SK-MEL-5 (cell line): ENCODE measurements around the gene PPP1R14B. TPM values are rescaled to one million over a fixed set of nuclear protein-coding genes. Genes with fewer than 3 reads are reported as not detected.

Experiments used
- DNase-seq: peaks from one replicate; pipeline ENCODE4 v3.0.0-alpha.2; 2016; ENCODE audit warnings: low read depth, low spot score
- in situ Hi-C: cut with HindIII; loops from 2 replicates; pipeline ENCODE4 v1.10.0; 2016; ENCODE audit warnings: low sequenced_read_pairs, high pct_unique_total_duplicates, low pct_unique_long_range_greater_than_20kb
- small RNA-seq, 2 experiments: library from RNA; depleted of rRNA; stranded (forward); fragments of <200 nt; gene quantifications; one replicate each; pipeline ENCODE3, GENCODE V24; 2014
- total RNA-seq: library from RNA; depleted of rRNA; stranded (reverse); fragments of >200 nt; shearing (Covaris generic); gene quantifications from 2 replicates; pipeline ENCODE4 v1.2.3, GENCODE V29; 2014; rRNA removed

Gene PPP1R14B
- total RNA-seq, 1 experiment from 2014 or later, result 162 TPM

GRCh38 chr11:64208796-64209562 is 37.8 kb downstream of the PPP1R14B start:
- in situ Hi-C loops, result no loop called here
- no peak for DNase-seq

DNA sequence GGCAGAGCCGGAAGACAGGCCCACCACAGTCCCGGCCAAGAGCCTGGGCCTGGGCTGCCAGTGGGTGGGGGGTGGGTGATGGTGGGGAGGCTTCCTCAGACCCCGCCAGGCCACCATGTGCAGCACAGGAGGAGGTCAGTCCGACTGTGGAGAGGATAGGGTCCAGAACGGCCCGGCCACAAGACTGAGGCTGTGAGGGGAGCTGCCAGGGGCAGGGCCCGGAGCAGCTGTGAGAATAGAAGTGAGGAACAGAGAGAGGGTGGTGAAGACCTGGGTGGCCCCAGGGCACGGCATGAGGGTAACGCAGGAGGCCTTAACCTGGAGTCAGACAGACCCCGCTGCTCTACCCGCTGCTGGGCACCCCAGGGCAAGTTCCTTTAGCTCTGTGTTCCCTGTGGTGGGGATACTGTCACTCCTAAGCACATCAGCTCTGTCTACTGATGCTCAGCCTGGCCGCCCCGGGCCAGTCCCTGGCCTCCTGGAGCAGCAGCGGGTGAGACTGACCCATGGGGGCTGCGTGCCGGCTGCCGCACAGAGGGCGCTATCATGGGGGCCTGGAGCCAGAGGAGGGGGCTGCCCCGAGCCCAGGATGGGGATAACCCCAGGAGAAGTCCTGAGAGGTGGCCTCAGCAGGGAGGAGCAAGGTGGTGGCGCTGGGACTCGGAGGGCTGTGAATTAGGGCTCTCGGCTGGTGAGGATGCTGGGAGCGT is 38.5 kb downstream of the PPP1R14B start:
- DNase-seq, result no peak
- in situ Hi-C loops, result no loop called here

DNA sequence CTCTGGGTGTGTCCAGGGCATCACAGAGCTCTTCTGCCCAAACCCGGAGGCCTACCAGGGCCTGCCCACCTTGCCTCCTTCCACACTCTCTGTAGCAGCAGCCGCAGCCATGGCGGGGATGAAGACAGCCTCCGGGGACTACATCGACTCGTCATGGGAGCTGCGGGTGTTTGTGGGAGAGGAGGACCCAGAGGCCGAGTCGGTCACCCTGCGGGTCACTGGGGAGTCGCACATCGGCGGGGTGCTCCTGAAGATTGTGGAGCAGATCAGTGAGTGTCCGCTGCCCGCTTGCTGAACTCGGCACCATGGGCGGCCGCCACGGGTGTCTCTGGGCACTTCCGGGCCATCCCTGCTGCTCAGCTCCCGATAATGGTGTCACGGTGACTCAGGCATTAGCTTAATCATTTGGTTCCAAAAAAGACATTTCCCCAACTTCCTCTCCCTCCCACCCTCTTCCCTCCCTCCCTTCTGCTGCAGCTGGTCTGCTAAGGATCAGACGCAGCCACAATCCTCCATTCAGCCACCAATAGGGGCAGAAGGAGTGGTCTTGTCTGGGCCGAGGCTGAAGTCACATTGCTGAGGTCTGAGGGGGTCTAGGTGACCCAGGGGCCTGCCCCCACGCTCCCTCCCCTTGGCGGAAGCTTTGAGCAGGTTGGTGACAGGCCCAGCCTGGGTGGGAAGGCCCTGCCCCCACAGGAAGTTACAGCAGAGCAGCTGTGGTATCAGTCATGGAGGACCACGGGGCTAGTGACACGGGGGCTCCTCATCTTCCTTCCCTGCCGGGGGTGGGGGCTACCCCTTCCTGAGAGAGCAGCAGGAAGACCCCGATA is 39.3 kb downstream of the PPP1R14B start:
- in situ Hi-C loops, result no loop called here
- DNase-seq, result no peak

- DNase-seq, result no peak
- in situ Hi-C loops, result no loop called here
Measured at GRCh38 chr11:64206457-64207255, 40.1 kb downstream of the PPP1R14B start, which contains the start of gene FERMT3. Gene FERMT3 (plus strand): TSS chr11:64206721. CDS start chr11:64207365, 644 bp downstream.

GRCh38 chr11:64204464-64204989 is 42.2 kb downstream of the PPP1R14B start:
- peak; percentile 84 for DNase-seq
- in situ Hi-C loops, result no loop called here

DNA sequence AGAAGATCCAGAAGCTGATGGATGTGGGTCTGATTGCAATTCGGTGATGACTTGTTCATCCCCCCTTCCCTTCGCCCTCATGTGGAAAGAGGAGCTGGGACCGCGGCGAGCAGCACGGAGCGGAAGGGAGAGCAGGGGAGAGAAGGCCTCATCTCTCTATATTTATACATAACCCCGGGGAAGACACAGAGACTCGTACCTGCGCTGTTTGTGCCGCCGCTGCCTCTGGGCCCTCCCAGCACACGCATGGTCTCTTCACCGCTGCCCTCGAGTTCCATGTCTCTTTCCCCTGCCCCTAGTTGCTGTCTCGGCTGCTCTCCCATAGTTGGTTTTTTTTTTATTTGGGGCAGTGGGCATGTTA is 42.7 kb downstream of the PPP1R14B start:
- no peak for DNase-seq
- in situ Hi-C loops, result no loop called here

- DNase-seq, result no peak
- in situ Hi-C loops, result no loop called here
Measured at GRCh38 chr11:64203421-64204079, 43.2 kb downstream of the PPP1R14B start.

DNA sequence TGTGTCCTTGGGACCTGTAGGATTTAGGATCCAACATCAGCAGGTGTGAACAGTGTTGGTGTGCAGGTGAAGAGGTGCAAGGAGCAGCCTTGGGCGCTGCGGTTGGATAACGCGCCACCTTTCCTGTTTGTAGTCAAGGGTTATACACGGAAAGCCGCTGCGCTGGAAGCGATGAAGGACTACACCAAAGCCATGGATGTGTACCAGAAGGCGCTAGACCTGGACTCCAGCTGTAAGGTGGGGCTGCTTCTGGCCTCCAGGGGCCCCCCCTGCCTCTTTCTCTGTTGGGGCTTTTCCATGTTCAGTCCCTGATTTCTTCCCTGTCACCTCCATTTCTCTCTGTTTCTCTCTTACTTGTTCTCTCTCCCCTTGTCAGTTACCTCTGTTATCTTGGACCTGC is 43.8 kb downstream of the PPP1R14B start:
- in situ Hi-C loops, result no loop called here
- DNase-seq, result no peak

GRCh38 chr11:64201543-64201942 is 45.2 kb downstream of the PPP1R14B start:
- DNase-seq, result no peak
- in situ Hi-C loops, result no loop called here

- DNase-seq, result no peak
- in situ Hi-C loops, result no loop called here
Measured at GRCh38 chr11:64198511-64198910, 48.2 kb downstream of the PPP1R14B start.

GRCh38 chr11:64196626-64197025 is 50.1 kb downstream of the PPP1R14B start:
- DNase-seq, result peak; percentile 80
- in situ Hi-C loops, result no loop called here

Small RNAs within 50 kb of the gene (small RNA-seq; reads per million reads assigned to genes)
- 0 reads per million in 2 experiments for gene RF00019

Other genes starting within 250 kb of the PPP1R14B start
- gene FLRT1, start 211.0 kb downstream of the PPP1R14B start, total RNA-seq, result not detected in 2 replicates
- 15.0 and 15.7 TPM in 2 replicates for gene MACROD1, start 80.8 kb downstream of the PPP1R14B start, total RNA-seq
- 218 and 248 TPM in 2 replicates for gene STIP1, start 60.8 kb downstream of the PPP1R14B start, total RNA-seq
- gene FERMT3, start 40.2 kb downstream of the PPP1R14B start, total RNA-seq, result 0.13 and 0.29 TPM in 2 replicates
- gene TRPT1, start 20.8 kb downstream of the PPP1R14B start, total RNA-seq, result 30.7 and 35.6 TPM in 2 replicates
- gene NUDT22, start 20.7 kb downstream of the PPP1R14B start, total RNA-seq, result 50.4 and 52.1 TPM in 2 replicates
- 4.3 and 6.5 TPM in 2 replicates for gene DNAJC4, start 16.4 kb downstream of the PPP1R14B start, total RNA-seq
- gene VEGFB, start 12.4 kb downstream of the PPP1R14B start, total RNA-seq, result 37.3 and 40.1 TPM in 2 replicates
- gene FKBP2, start 5.8 kb downstream of the PPP1R14B start, total RNA-seq, result 78.1 and 107 TPM in 2 replicates
- 10.4 and 12.1 TPM in 2 replicates for gene PLCB3, start 4.6 kb upstream of the PPP1R14B start, total RNA-seq
- gene BAD, start 37.7 kb upstream of the PPP1R14B start, total RNA-seq, result 18.7 and 19.3 TPM in 2 replicates
- gene GPR137, start 38.9 kb upstream of the PPP1R14B start, total RNA-seq, result 7.9 TPM in 2 replicates
- not detected in 2 replicates for gene KCNK4, start 44.4 kb upstream of the PPP1R14B start, total RNA-seq
- 0.45 TPM in 1 of 2 replicates, not detected in the other for gene CATSPERZ, start 53.4 kb upstream of the PPP1R14B start, total RNA-seq
- 48.4 and 56.1 TPM in 2 replicates for gene ESRRA, start 58.6 kb upstream of the PPP1R14B start, total RNA-seq
- gene TRMT112, start 70.6 kb upstream of the PPP1R14B start, total RNA-seq, result 113 and 127 TPM in 2 replicates
- 206 and 215 TPM in 2 replicates for gene PRDX5, start 71.2 kb upstream of the PPP1R14B start, total RNA-seq
- 1.3 and 2.0 TPM in 2 replicates for gene CCDC88B, start 93.3 kb upstream of the PPP1R14B start, total RNA-seq
- 40.3 and 42.0 TPM in 2 replicates for gene RPS6KA4, start 112.2 kb upstream of the PPP1R14B start, total RNA-seq